OCI-LY7 (cell line): ENCODE data around the gene TNKS2. TPM values are rescaled to one million over a fixed set of nuclear protein-coding genes. Genes with fewer than 3 reads are reported as not detected.

Experiments used
- BruUV-seq: library from RNA; stranded (reverse); fragments of 400-500 nt; replicated peaks from 2 replicates; lab custom pipeline; 2021; lab: Mats Ljungman, UMichigan
- CTCF ChIA-PET: fragments of 300-600 bp; sonication (Branson Sonifier 250); formaldehyde crosslinking; loops from one replicate; lab custom pipeline; 2022; ENCODE audit warnings: antibody characterized with exemption; ENCODE audit not compliant: unreplicated experiment; lab: Charles Lee
- POLR2A ChIA-PET: fragments of 300-600 bp; sonication (Branson Sonifier 250); formaldehyde crosslinking; loops from one replicate; lab custom pipeline; 2022; ENCODE audit warnings: antibody characterized with exemption; lab: Charles Lee
- DNase-seq: peaks from one replicate; pipeline ENCODE4 v3.0.0-alpha.2; 2015; ENCODE audit warnings: low spot score
- H2AFZ ChIP-seq: fragments of 200-600 bp; sonication (generic), shearing (Covaris generic); 2 replicates; pipeline ENCODE4 v1.6.1; 2014; ENCODE audit warnings: mild to moderate bottlenecking, antibody characterized with exemption, low read length, moderate library complexity
- H3K27ac ChIP-seq: fragments of 200-600 bp; sonication (generic); 2 replicates; pipeline ENCODE4 v1.5.1; 2014; ENCODE audit warnings: mixed run types, low read depth, mild to moderate bottlenecking, moderate library complexity, low read length, inconsistent platforms; ENCODE audit not compliant: poor library complexity, severe bottlenecking
- H3K36me3 ChIP-seq: fragments of 200-600 bp; sonication (generic); 2 replicates; pipeline ENCODE4 v1.6.1; 2014; ENCODE audit warnings: mild to moderate bottlenecking, antibody characterized with exemption, low read length, moderate library complexity, mixed read lengths; ENCODE audit not compliant: insufficient read depth
- H3K4me1 ChIP-seq: fragments of 200-600 bp; sonication (generic); 2 replicates; pipeline ENCODE4 v1.5.1; 2014; ENCODE audit warnings: mild to moderate bottlenecking, low read length; ENCODE audit not compliant: insufficient read depth, poor library complexity, severe bottlenecking
- H3K4me2 ChIP-seq: fragments of 200-600 bp; sonication (generic); 2 replicates; pipeline ENCODE4 v1.6.1; 2014; ENCODE audit warnings: mild to moderate bottlenecking, low read length
- H3K4me3 ChIP-seq: fragments of 200-600 bp; sonication (generic); 2 replicates; pipeline ENCODE4 v1.5.1; 2014; ENCODE audit warnings: mild to moderate bottlenecking, low read depth, low read length; ENCODE audit not compliant: poor library complexity, severe bottlenecking
- H3K79me2 ChIP-seq: fragments of 200-600 bp; sonication (generic); 2 replicates; pipeline ENCODE4 v1.6.1; 2016; ENCODE audit warnings: low read depth, mild to moderate bottlenecking, low read length, moderate library complexity, mixed read lengths; ENCODE audit not compliant: insufficient read depth
- H3K9me2 ChIP-seq: fragments of 200-600 bp; sonication (generic); 2 replicates; pipeline ENCODE4 v1.6.1; 2016; ENCODE audit warnings: mild to moderate bottlenecking, low read length, mixed read lengths; ENCODE audit not compliant: insufficient read depth
- H3K9me3 ChIP-seq: fragments of 200-600 bp; sonication (generic); 2 replicates; pipeline ENCODE4 v1.6.1; 2014; ENCODE audit warnings: mild to moderate bottlenecking, mixed run types, low read length, mixed read lengths
- H4K20me1 ChIP-seq: fragments of 200-600 bp; sonication (generic); 2 replicates; pipeline ENCODE4 v1.6.1; 2014; ENCODE audit warnings: mild to moderate bottlenecking, antibody characterized with exemption, low read length, moderate library complexity, mixed read lengths; ENCODE audit not compliant: insufficient read depth
- EZH2phosphoT487 ChIP-seq: fragments of 200-600 bp; sonication (generic); IDR thresholded peaks from 2 replicates; pipeline ENCODE4 v1.6.1; 2018; ENCODE audit warnings: low read depth, borderline replicate concordance, mild to moderate bottlenecking, mixed run types, antibody characterized with exemption, low read length, moderate library complexity, mixed read lengths
- intact Hi-C: fragments of 100-400 bp; cut with micrococcal nuclease; formaldehyde crosslinking; loops from one replicate; pipeline ENCODE4 v1.10.0; 2022; ENCODE audit not compliant: unreplicated experiment
- total RNA-seq, 2 experiments: library from RNA; depleted of rRNA in 1 of 2; stranded (reverse); fragments of >200 nt in 1 of 2; shearing (Covaris generic) in 1 of 2; gene quantifications; 2 replicates each; pipeline ENCODE4 v1.2.3, GENCODE V29; 2014 to 2022
- TF ChIP-seq, protein P1 (sequence below): fragments of 200-600 bp; sonication (generic); conservative IDR thresholded peaks from 2 replicates; pipeline ENCODE4 v1.5.1; 2014; ENCODE audit warnings: mild to moderate bottlenecking, antibody characterized with exemption, low read length, moderate library complexity, mixed read lengths

The TNKS2 gene
- total RNA-seq, 2 experiments from 2014 or later, result 20.0 to 31.3 TPM

DNA sequence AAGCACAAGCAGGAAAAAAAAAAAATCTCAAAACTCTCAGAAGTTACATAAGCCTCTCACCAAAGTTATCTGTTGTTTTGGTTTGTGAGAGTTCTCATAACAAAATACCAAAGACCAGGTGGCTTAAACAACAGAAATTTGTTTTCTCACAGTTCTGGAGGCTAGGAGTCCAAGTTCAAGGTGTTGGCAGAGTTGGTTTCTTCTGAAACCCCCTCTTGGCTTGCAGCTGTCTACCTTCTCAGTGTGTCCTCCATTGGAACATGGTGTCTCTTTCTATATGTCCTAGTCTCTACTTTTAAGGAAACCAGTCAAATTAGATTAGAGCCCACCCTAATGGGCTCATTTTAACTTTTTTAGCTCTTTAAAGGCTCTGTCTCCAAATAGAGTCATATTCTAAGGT lies 44.9 kb downstream of the TNKS2 start:
- no peaks in the 10 kb centered on the region for H4K20me1 ChIP-seq
- no peaks in the 10 kb centered on the region for H3K9me2 ChIP-seq
- no TSS peak for BruUV-seq
- no peak overlapping the region for H3K4me3 ChIP-seq
- no peak overlapping the region for H3K4me2 ChIP-seq
- no peaks in the 10 kb centered on the region for H3K79me2 ChIP-seq
- H3K9me3 ChIP-seq, result no peaks in the 10 kb centered on the region
- ChIA-PET POLR2A (interaction anchor here (0.5 kb wide), 2 partner anchors 8 to 34 kb away, joined by 3 to 4 read pairs; no protein-coding TSS in a partner anchor), CTCF (no interaction called here)
- H3K36me3 ChIP-seq, result peaks cover 92% of the 10 kb centered on the region
- no peak overlapping the region for H2AFZ ChIP-seq
- DNase-seq, result no peak
- no peaks in the 10 kb centered on the region for H3K4me1 ChIP-seq
- TF ChIP-seq, protein P1, sequence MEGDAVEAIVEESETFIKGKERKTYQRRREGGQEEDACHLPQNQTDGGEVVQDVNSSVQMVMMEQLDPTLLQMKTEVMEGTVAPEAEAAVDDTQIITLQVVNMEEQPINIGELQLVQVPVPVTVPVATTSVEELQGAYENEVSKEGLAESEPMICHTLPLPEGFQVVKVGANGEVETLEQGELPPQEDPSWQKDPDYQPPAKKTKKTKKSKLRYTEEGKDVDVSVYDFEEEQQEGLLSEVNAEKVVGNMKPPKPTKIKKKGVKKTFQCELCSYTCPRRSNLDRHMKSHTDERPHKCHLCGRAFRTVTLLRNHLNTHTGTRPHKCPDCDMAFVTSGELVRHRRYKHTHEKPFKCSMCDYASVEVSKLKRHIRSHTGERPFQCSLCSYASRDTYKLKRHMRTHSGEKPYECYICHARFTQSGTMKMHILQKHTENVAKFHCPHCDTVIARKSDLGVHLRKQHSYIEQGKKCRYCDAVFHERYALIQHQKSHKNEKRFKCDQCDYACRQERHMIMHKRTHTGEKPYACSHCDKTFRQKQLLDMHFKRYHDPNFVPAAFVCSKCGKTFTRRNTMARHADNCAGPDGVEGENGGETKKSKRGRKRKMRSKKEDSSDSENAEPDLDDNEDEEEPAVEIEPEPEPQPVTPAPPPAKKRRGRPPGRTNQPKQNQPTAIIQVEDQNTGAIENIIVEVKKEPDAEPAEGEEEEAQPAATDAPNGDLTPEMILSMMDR, result no peak
- TF ChIP-seq EZH2phosphoT487, result no peak
- H3K27ac ChIP-seq, result no peak overlapping the region
- intact Hi-C loops, result no loop called here

DNA sequence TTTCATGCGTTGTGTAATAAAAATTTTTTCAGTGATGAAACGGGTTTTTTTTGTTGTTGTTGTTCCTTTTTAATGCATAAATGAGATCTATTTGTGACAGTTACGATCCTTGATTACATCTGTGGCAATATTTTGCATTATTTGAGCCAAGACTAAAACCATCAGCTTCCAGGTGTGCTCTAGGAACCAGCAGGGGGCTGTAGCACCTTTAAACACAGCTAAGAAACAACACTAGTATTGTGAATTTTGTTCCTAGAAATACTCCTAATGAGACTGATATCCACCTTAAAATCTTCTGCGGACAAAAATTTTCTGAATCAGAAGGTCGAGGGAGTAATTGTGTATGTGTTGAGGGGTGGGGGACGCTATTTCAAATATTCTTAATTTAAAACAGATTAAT lies 58.4 kb downstream of the TNKS2 start:
- Histone ChIP-seq H3K9me3 (no peaks in the 10 kb centered on the region), H3K4me2 (no peak overlapping the region), H2AFZ (no peak overlapping the region), H4K20me1 (no peaks in the 10 kb centered on the region), H3K36me3 (peaks cover 86% of the 10 kb centered on the region), H3K79me2 (no peaks in the 10 kb centered on the region), H3K4me3 (no peak overlapping the region), H3K27ac (no peak overlapping the region), H3K9me2 (no peaks in the 10 kb centered on the region), H3K4me1 (no peaks in the 10 kb centered on the region)
- no TSS peak for BruUV-seq
- ChIA-PET POLR2A (interaction anchor here (0.6 to 1.4 kb wide), 2 partner anchors 12 to 19 kb away, joined by 3 read pairs; no protein-coding TSS in a partner anchor), CTCF (interaction anchor here (0.5 kb wide), 1 partner anchor 734 kb away, joined by 3 read pairs; no protein-coding TSS in a partner anchor)
- intact Hi-C loops, result no loop called here
- DNase-seq, result peak; percentile 5
- no peak for TF ChIP-seq EZH2phosphoT487
- TF ChIP-seq, protein P1, result peak; percentile 70

DNA sequence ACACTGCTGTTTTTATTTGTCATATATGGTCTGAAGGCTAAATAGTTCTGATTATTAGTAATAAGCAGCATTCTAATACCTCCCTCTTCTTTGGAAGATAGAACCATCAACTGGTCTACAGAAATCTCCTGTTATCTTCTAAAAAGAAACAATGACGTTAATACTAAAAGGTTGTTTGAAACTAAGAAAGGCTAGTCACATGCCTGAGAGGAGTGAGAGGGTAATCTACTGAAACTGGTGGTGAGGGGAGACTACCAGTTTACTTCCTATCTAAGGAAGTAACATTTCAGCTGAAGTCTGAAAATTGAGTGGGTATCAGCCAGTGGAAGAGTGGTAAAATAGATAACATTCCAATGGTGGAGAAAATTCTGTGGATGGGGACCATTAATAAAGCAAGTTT lies 62.7 kb downstream of the TNKS2 start:
- BruUV-seq, result no TSS peak
- TF ChIP-seq, protein P1, result no peak
- no peak for TF ChIP-seq EZH2phosphoT487
- POLR2A ChIA-PET, result no interaction called here
- Histone ChIP-seq H3K4me2 (no peak overlapping the region), H3K4me1 (no peaks in the 10 kb centered on the region), H3K9me3 (no peaks in the 10 kb centered on the region), H3K79me2 (no peaks in the 10 kb centered on the region), H4K20me1 (no peaks in the 10 kb centered on the region), H3K4me3 (no peak overlapping the region), H3K27ac (no peak overlapping the region), H2AFZ (no peak overlapping the region), H3K9me2 (no peaks in the 10 kb centered on the region), H3K36me3 (peaks cover 95% of the 10 kb centered on the region)
- CTCF ChIA-PET, result no interaction called here
- intact Hi-C loops, result no loop called here
- DNase-seq, result no peak
